GM21423 (cell line): Measurements from ENCODE around the gene SBSN.

Experiments
- ATAC-seq: cut with Tn5 transposase; IDR thresholded peaks from one replicate; pipeline ENCODE4 v1.9.1; 2021; ENCODE audit warnings: mild to moderate bottlenecking, moderate library complexity; ENCODE audit not compliant: unreplicated experiment

The SBSN gene, protein sequence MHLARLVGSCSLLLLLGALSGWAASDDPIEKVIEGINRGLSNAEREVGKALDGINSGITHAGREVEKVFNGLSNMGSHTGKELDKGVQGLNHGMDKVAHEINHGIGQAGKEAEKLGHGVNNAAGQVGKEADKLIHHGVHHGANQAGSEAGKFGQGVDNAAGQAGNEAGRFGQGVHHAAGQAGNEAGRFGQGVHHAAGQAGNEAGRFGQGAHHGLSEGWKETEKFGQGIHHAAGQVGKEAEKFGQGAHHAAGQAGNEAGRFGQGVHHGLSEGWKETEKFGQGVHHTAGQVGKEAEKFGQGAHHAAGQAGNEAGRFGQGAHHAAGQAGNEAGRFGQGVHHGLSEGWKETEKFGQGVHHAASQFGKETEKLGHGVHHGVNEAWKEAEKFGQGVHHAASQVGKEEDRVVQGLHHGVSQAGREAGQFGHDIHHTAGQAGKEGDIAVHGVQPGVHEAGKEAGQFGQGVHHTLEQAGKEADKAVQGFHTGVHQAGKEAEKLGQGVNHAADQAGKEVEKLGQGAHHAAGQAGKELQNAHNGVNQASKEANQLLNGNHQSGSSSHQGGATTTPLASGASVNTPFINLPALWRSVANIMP

GRCh38 chr19:35528218-35529038, at the start of gene SBSN:
TSS of gene SBSN (minus strand) at chr19:35528311. CDS start at chr19:35528281, 30 bp downstream.
- no peak for ATAC-seq

DNA sequence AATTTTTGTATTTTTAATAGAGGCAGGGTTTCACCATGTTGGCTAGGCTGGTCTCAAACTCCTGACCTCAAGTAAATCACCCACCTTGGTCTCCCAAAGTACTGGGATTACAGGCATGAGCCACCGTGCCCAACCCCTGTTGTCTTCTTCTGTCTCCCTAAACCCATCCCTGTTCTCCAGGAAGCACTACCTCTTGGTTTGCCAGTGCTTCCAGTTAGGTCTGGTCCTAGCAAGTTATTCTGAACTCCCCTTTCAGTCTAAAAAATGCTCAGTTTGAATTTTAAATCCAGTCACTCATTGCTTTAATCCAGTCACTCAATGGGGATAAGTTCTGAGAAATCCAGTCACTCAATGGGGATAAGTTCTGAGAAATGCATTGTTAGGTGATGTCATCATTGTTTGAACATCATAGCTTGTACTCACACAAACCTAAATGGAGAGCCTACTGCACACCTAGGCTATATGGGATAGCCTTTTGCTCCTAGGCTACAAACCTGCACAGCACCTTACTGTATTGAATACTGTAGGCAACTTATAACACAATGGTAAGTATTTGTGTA, 43.4 kb upstream of the SBSN start:
- ATAC-seq = no peak

DNA sequence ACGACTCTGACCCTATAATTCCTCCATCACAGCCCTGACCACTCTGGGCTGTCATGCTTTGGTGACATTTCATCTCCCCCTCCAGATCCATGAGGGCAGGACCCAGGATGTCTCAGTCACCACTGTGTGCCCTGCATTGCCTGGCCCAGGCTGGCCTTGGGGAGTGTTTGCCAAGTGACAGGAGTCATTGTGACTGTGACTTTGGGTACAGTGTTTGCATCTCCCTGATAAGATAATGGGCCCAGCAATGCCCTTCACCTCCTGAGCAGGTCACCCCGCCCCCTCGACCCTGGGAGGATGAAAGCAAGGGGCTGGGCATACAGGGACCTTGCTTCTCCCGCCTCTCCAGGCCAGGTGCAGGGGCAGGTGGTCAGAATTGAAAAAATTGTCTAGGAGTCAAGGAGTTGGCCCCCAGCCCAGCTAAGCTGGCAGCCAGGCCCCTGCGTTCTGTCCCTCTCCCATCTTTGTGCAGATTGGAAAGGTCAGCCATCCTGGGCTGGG, 41.2 kb upstream of the SBSN start:
- ATAC-seq = no peak

DNA sequence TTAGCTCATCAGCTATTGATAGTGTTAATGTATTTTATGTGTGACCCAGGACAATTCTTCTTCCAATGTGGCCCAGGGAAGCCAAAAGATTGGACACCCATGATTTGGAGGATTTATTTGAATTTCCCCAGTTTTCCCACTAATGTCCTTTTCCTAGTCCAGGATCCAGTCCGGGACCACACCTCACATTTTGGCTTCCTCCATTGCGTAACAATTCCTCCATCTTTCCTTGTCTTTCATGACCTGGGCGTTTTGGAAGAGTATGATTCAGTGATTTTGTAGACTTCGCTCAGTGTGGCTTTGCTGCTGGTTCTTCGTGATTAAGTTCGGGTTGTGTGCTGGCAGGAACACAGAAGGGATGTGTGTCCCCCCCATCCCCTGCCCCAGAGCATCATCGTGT, 38.6 kb upstream of the SBSN start:
- no peak for ATAC-seq

DNA sequence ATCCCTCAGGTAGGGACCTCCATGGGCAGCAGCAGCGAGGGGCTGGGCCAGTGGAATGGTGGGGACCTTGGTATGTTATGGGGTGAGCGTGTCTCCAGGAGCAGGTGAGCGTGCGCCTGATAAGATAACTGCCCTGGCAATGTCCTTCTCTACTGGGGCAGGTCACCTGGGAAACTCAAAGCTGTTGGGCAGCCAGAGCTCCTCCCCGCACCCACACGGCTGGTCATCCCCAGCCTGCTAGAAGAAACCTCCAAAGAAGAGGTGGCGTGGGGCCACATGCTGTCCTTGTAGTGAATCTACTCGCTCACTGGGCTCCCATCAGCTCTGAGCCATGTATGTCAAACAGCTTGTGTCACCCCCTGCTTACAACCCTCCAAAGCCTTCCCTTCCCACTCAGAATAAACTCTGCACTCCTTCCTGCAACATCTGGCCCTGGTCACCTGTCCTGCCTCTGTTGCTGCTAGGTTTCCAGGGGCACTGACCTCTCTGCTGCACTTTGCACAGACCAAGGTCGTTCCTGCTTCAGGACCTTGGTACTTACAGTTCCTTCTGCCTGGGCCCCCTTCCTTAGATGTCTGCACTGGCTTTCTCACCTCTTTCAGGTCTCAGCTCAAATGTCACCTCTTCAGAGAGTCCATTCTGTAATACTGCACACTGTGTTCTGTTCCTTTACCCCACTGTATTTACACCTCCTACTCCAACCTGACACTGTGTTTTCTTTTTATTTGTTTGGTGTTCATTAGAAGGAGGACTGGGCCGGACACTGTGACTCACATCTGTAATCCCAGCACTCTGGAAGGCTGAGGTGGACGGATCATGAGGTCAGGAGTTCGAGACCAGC, 37.1 kb upstream of the SBSN start:
- ATAC-seq = no peak

DNA sequence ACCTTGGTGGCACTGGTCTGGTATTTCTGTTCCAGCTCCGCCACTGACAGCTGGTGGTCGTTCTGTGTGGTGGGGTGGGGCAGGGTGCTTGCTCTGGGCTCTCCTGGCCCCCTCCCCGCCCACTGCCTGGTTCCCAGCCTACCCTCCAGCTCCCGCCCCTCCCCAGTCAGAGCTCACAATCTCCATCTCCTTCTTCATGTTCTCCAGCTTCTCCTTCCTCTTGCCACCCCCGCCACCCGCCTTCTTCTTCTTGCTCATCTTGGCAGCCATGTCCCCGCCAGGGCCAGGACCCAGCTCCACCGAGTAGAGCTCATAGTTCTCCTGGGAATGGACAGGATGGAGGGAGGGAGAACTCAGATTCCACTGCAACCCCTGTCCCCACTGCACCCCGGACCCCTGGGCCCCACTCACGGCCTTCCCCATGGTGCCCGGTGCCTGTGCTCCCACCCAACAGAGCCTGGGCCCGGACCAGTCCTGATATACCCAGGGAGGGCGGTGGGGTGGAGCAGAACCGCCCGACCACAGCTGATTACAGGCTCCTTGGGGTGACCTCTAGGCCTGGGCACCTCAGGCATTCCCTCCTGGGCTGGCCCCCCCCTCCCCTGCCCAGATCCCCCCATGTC, 35.2 kb upstream of the SBSN start, which contains the start of gene ATP4A:
TSS of gene ATP4A (minus strand) at position 452 of the 623 bp plus-strand sequence. CDS start at position 423, 29 bp downstream.
- ATAC-seq = no peak

DNA sequence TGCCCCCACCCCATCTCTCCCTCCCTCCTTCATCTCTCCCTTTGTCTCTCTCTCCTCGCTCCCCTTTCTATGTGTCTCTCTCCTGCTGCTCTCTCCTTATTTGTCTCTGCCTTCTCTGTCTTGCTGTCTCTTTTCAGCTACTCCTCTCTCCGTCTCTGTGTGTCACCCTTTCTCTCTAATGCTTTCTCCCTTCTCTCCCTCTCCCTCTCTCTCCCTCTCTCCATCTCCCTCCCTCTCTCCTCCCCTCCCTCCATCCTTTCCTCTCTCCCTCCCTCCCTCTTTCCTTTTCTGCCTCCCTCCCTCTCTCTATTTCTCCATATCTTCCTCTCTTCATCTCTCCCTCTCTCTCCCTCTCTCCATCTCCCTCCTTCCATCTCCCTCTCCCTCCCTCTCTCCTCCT, 34.7 kb upstream of the SBSN start:
- ATAC-seq = no peak

DNA sequence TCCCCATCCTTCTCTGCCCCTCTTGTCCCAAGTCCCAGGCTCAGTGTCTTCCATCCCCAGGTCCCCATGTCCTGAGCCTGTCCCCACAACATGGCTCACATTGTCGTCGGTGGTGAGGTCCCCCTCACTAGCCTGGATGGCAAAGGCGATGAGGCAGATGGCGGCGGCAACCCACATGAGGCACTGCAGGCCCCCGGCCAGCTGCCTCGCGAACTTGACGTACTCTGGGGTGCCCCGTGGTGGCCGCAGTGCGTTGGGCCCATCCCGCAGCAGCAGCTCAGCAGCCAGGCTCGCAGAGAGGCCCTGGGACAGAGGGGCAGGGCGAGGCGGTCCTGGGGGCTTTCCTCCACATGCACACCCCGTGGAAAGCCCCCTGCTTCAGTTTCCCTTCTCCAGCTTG, 34.2 kb upstream of the SBSN start:
- ATAC-seq = no peak

GRCh38 chr19:35561436-35561835, 33.3 kb upstream of the SBSN start:
- ATAC-seq = no peak

DNA sequence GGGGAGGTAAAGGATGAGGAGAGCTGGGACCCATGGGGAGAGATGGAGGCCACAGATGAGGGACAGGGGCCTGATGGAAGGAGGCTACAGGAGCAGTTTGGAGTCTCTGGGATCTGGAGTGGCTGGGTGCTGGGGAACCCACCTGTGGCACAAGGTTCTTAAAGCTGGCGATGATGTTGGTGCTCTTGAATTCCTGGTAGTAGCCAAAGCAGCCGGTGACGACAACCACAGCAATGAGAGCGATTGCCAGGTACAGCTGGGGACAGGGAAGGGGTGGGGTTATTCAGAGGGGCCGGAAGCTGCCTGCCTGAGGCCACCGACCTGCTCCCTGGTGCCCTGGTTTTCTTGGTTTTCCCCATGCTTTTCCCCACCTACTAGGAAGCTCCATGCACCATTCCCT, 32.6 kb upstream of the SBSN start:
- no peak for ATAC-seq

DNA sequence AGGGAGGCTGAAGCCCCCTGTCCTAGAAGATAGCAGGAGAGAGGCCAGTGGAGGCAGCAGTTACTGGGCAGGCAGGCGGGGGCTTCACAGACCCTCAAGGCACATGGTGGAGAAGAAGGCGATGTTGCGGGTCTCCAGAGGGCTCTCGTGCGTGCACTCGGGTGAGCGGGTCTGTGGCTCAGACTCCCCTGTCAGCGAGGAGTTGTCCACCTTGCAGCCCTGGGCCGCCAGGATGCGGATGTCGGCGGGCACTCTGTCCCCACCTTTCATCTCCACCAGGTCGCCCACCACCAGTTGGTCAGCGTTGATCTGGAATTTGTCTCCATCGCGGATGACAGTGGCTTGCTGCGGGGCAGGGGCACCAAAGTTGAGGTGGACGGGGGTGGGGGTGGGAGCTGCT, 32.2 kb upstream of the SBSN start:
- ATAC-seq = no peak

DNA sequence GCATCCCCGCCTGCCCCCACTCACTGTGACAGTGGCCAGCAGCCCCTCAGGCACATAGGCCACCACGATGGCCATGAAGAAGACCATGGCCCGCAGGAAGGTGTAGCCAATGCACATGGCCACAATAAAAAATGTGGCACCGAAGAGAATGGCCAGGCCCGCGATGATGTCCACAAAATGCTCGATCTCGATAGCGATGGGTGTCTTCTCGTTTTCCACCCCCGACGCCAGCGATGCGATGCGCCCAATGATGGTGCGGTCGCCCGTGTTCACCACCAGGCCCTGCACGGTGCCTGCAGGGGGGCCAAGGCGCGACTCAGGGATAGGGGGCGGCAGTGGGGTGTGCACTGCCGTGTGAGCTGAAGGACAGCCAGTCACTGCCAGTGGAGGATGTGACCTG, 31.7 kb upstream of the SBSN start:
- ATAC-seq = no peak

DNA sequence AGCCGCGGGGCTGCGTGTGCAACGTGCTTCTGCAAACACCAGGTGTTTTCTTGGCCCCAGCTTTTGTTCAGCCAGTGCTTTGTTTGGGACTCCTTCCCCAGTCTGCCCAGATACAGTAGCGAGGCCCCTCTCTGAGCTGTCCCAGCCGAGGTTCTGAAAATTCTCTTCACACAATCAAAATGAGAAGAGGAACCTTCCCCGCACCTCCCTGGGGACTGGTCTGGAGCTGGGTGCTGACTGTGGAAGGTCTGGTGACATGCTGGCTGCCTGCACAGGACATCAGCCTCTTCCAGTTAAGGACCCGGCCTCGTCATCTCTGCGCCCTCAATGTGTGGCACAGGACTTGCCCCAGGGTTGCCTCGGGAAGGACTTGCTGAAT, 31.2 kb upstream of the SBSN start:
- ATAC-seq = no peak

- no peak for ATAC-seq
Observed at GRCh38 chr19:35558400-35559280, 30.5 kb upstream of the SBSN start.

- ATAC-seq = no peak
Observed at GRCh38 chr19:35557539-35558399, 29.7 kb upstream of the SBSN start.

GRCh38 chr19:35556846-35557538, 28.9 kb upstream of the SBSN start:
- ATAC-seq = no peak

GRCh38 chr19:35556025-35556590, 28.0 kb upstream of the SBSN start:
- ATAC-seq = no peak
